K562 (cell line): ENCODE data around the gene MARS1. TPM values are rescaled to one million over a fixed set of nuclear protein-coding genes. Genes with fewer than 3 reads are reported as not detected.

Source experiments
- BHLHE40 ChIP-seq: IDR thresholded peaks from 2 replicates; pipeline ENCODE4 v1.6.1; 2011; ENCODE audit warnings: low read length, improper control_type of control experiment
- CHAMP1 ChIP-seq: fragments of 450-650 bp; IDR thresholded peaks from 2 replicates; pipeline ENCODE4 v1.6.1; 2016; ENCODE audit warnings: mild to moderate bottlenecking
- DPF2 ChIP-seq: fragments of 450-650 bp; IDR thresholded peaks from 2 replicates; pipeline ENCODE4 v1.6.1; 2016
- FOXK1 ChIP-seq: sonication (generic); formaldehyde crosslinking; IDR thresholded peaks from 2 replicates; pipeline ENCODE4 v1.8.0; 2022; ENCODE audit warnings: missing genetic modification reagents, mild to moderate bottlenecking, borderline replicate concordance
- HDAC1 ChIP-seq, 2 experiments: fragments of 450-650 bp; IDR thresholded peaks; 2 replicates each; pipeline ENCODE4 v1.6.1; 2016 to 2017; ENCODE audit warnings: inconsistent platforms in 1 of 2, mild to moderate bottlenecking in 1 of 2, moderate library complexity in 1 of 2
- HDAC2 ChIP-seq: fragments of 450-650 bp; IDR thresholded peaks from 2 replicates; pipeline ENCODE4 v1.6.1; 2016; ENCODE audit warnings: mild to moderate bottlenecking
- HDAC3 ChIP-seq: fragments of 450-650 bp; IDR thresholded peaks from 2 replicates; pipeline ENCODE4 v1.6.1; 2018; ENCODE audit warnings: borderline replicate concordance, mild to moderate bottlenecking, moderate library complexity; ENCODE audit not compliant: partially characterized antibody
- KDM4B ChIP-seq, 2 experiments: fragments of 450-650 bp in 1 of 2; sonication (generic) in 1 of 2; IDR thresholded peaks; 2 replicates each; pipeline ENCODE4 v1.6.1; 2016 to 2017; ENCODE audit warnings: borderline replicate concordance in 2 of 2, antibody characterized with exemption in 1 of 2, low read depth in 1 of 2, mild to moderate bottlenecking in 1 of 2
- KLF16 ChIP-seq: IDR thresholded peaks from 2 replicates; pipeline ENCODE4 v1.6.1; 2016; ENCODE audit warnings: antibody characterized with exemption
- MCM3 ChIP-seq: fragments of 450-650 bp; IDR thresholded peaks from 2 replicates; pipeline ENCODE4 v1.6.1; 2016
- NCOA4 ChIP-seq: fragments of 450-650 bp; IDR thresholded peaks from 2 replicates; pipeline ENCODE4 v1.6.1; 2018; ENCODE audit warnings: mild to moderate bottlenecking; ENCODE audit not compliant: partially characterized antibody
- NFIC ChIP-seq: fragments of 450-650 bp; IDR thresholded peaks from 2 replicates; pipeline ENCODE4 v1.6.1; 2017; ENCODE audit warnings: mild to moderate bottlenecking, inconsistent platforms
- SIN3A ChIP-seq, 2 experiments: fragments of 150-350 bp in 1 of 2; IDR thresholded peaks; 2 replicates each; pipeline ENCODE4 v1.6.1; 2011 to 2016; ENCODE audit warnings: borderline replicate concordance in 2 of 2, low read depth in 2 of 2, low read length in 2 of 2, mild to moderate bottlenecking in 2 of 2, moderate library complexity in 2 of 2; ENCODE audit not compliant: control insufficient read depth in 1 of 2
- TBL1XR1 ChIP-seq, 2 experiments: IDR thresholded peaks; 2 replicates each; pipeline ENCODE4 v1.6.1; 2012; ENCODE audit warnings: improper control_type of control experiment in 2 of 2, low read length in 2 of 2, mild to moderate bottlenecking in 1 of 2
- TCF7 ChIP-seq: sonication (generic); IDR thresholded peaks from 2 replicates; pipeline ENCODE4 v1.6.1; 2016; ENCODE audit warnings: antibody characterized with exemption, borderline replicate concordance
- ZNF232 ChIP-seq: sonication (generic); formaldehyde crosslinking; IDR thresholded peaks from 2 replicates; pipeline ENCODE4 v1.8.0; 2022; ENCODE audit warnings: mild to moderate bottlenecking, missing genetic modification reagents
- ZNF431 ChIP-seq: sonication (generic); formaldehyde crosslinking; IDR thresholded peaks from 2 replicates; pipeline ENCODE4 v1.8.0; 2022; ENCODE audit warnings: mild to moderate bottlenecking, missing genetic modification reagents
- ZNF511 ChIP-seq: sonication (generic); formaldehyde crosslinking; IDR thresholded peaks from 2 replicates; pipeline ENCODE4 v1.8.0; 2022; ENCODE audit warnings: mild to moderate bottlenecking, missing genetic modification reagents
- ZNF77 ChIP-seq: fragments of 250-450 bp; sonication (Bioruptor Pico); IDR thresholded peaks from 2 replicates; pipeline ENCODE4 v1.5.0; 2020
- polyA plus RNA-seq, 8 experiments: library from polyadenylated mRNA; depleted of rRNA in 4 of 8; stranded (reverse) in 5 of 8; unstranded in 3 of 8; fragments of >200 nt; fragmentation: Nextera tagmentation in 2 of 8; fragmentation: Illumina TruSeq in 1 of 8; extraction: Ambion mirVana in 2 of 8; extraction: Trizol in 1 of 8; gene quantifications; 2 replicates each; pipeline versions ENCODE4 v1.2.1 to v1.2.3, GENCODE V29; 2011 to 2014; ENCODE audit warnings: inconsistent platforms in 1 of 8, missing spikeins in 1 of 8
- total RNA-seq, 7 experiments: library from RNA; depleted of rRNA in 6 of 7; stranded (reverse); fragments of >200 nt in 6 of 7; fragmentation: Illumina TruSeq in 2 of 7; extraction: Trizol in 2 of 7; gene quantifications; 2 replicates each; pipeline versions ENCODE4 v1.2.1 to v1.2.3, GENCODE V29; 2011 to 2021; ENCODE audit warnings: low replicate concordance in 1 of 7
- TF ChIP-seq, protein P1 (sequence below): sonication (generic); formaldehyde crosslinking; IDR thresholded peaks from 2 replicates; pipeline ENCODE4 v1.8.1; 2023; ENCODE audit warnings: mild to moderate bottlenecking, missing genetic modification reagents, moderate library complexity
- TF ChIP-seq, protein P2 (sequence below): sonication (generic); formaldehyde crosslinking; IDR thresholded peaks from 2 replicates; pipeline ENCODE4 v1.8.1; 2023; ENCODE audit warnings: mild to moderate bottlenecking, missing genetic modification reagents

Gene MARS1
- total and polyA plus RNA-seq, 9 of the 15 experiments (the other 6 are each of a cell fraction or from before 2014, with no cell fraction given) = 117 to 382 (median 220) TPM

GRCh38 chr12:57459055-57459749 lies 28.7 kb upstream of the MARS1 start (continued):
- TF ChIP-seq HDAC2 (peak; percentile 60; the same call in 1 of the 2 replicates), TBL1XR1 (IDR thresholded peaks at IDR 0.05; ENCODE audit: low read length in 2 of 2) (no peak; a peak in 1 of 4 replicates), ZNF511 (CRISPR knock-in tag) (peak; percentile 68; the same call in 1 of the 2 replicates), KDM4B (IDR thresholded peaks at IDR 0.05; ENCODE audit: borderline replicate concordance in 2 of 2, low read depth in 1 of 2) (no peak), CHAMP1 (no peak), NFIC (peak; percentile 33; the same call in 1 of the 2 replicates), DPF2 (peak; percentile 45; the same call in 1 of the 2 replicates), ZNF77 (CRISPR knock-in tag) (no peak), NCOA4 (no peak), KLF16 (peak; percentile 63; the same call in 1 of the 2 replicates), BHLHE40 (no peak; the same call in 1 of the 2 replicates), TCF7 (no peak), SIN3A (IDR thresholded peaks at IDR 0.05; ENCODE audit: borderline replicate concordance in 2 of 2, control insufficient read depth in 1 of 2, low read depth in 2 of 2, low read length in 2 of 2) (no peak; a peak in 1 of 4 replicates), ZNF431 (CRISPR knock-in tag) (no peak), MCM3 (no peak), HDAC1 (IDR thresholded peaks at IDR 0.05) (peak in 1 of 2 experiments; percentile 47; a peak in 1 of 4 replicates), FOXK1 (CRISPR knock-in tag) (no peak), HDAC3 (peak; percentile 80), ZNF232 (CRISPR knock-in tag) (no peak)
- TF ChIP-seq, protein P1, sequence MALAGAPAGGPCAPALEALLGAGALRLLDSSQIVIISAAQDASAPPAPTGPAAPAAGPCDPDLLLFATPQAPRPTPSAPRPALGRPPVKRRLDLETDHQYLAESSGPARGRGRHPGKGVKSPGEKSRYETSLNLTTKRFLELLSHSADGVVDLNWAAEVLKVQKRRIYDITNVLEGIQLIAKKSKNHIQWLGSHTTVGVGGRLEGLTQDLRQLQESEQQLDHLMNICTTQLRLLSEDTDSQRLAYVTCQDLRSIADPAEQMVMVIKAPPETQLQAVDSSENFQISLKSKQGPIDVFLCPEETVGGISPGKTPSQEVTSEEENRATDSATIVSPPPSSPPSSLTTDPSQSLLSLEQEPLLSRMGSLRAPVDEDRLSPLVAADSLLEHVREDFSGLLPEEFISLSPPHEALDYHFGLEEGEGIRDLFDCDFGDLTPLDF (CRISPR knock-in tag) = 0 out of 2 replicates have a peak, but pooled peaks have one; percentile 39
- TF ChIP-seq, protein P2, sequence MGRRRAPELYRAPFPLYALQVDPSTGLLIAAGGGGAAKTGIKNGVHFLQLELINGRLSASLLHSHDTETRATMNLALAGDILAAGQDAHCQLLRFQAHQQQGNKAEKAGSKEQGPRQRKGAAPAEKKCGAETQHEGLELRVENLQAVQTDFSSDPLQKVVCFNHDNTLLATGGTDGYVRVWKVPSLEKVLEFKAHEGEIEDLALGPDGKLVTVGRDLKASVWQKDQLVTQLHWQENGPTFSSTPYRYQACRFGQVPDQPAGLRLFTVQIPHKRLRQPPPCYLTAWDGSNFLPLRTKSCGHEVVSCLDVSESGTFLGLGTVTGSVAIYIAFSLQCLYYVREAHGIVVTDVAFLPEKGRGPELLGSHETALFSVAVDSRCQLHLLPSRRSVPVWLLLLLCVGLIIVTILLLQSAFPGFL (CRISPR knock-in tag) = no peak; the same call in 1 of the 2 replicates
